Heart left ventricle (tissue), 16 donors: ENCODE measurements around the gene LEFTY1. TPM values are rescaled to one million over a fixed set of nuclear protein-coding genes. Genes with fewer than 3 reads are reported as not detected.

ENCODE experiments used
- ATAC-seq, 4 donors: fragments of 200-7000 bp; cut with Tn5 transposase; one replicate each; pipeline ENCODE4 v1.9.1; 2020 to 2022; ENCODE audit warnings: moderate library complexity in 4 of 4, mild to moderate bottlenecking in 3 of 4, moderate number of reproducible peaks in 1 of 4
- DNase-seq, 5 donors: peaks; one replicate each; pipeline ENCODE4 v3.0.0-alpha.2; 2020
- H3K27ac ChIP-seq, 12 donors: fragments of 200-600 bp; sonication (generic) in 4 of 12; one replicate each; pipeline versions ENCODE4 v1.5.0 to v1.8.0; 2016 to 2022; ENCODE audit warnings: mild to moderate bottlenecking in 2 of 12
- H3K27me3 ChIP-seq, 9 donors: fragments of 200-600 bp; sonication (generic) in 2 of 9; one replicate each; pipeline versions ENCODE4 v1.5.1 to v1.8.0; 2016 to 2022; ENCODE audit warnings: mild to moderate bottlenecking in 3 of 9
- H3K36me3 ChIP-seq, 9 donors: fragments of 200-600 bp; sonication (generic) in 2 of 9; one replicate each; pipeline versions ENCODE4 v1.5.0 to v1.8.0; 2018 to 2022; ENCODE audit warnings: mild to moderate bottlenecking in 2 of 9
- H3K4me1 ChIP-seq, 12 donors: fragments of 200-600 bp; sonication (generic) in 4 of 12; one replicate each; pipeline versions ENCODE4 v1.5.0 to v1.8.0; 2016 to 2022; ENCODE audit warnings: mild to moderate bottlenecking in 3 of 12
- H3K4me3 ChIP-seq, 12 donors: fragments of 200-600 bp; sonication (generic) in 4 of 12; one replicate each; pipeline versions ENCODE4 v1.5.0 to v1.8.0; 2017 to 2022; ENCODE audit warnings: mild to moderate bottlenecking in 9 of 12, moderate library complexity in 4 of 12
- H3K9me3 ChIP-seq, 12 donors: fragments of 200-600 bp; sonication (generic) in 4 of 12; one replicate each; pipeline versions ENCODE4 v1.5.0 to v1.8.0; 2016 to 2022; ENCODE audit warnings: mild to moderate bottlenecking in 1 of 12
- CTCF ChIP-seq, 12 donors: fragments of 200-600 bp; sonication (generic) in 4 of 12; IDR thresholded peaks; one replicate each; pipeline versions ENCODE4 v1.5.0 to v1.8.0; 2018 to 2022; ENCODE audit warnings: antibody characterized with exemption in 12 of 12, mild to moderate bottlenecking in 5 of 12
- POLR2A ChIP-seq, 2 donors: fragments of 450-650 bp; IDR thresholded peaks; one replicate each; pipeline ENCODE4 v1.6.1; 2017; ENCODE audit warnings: antibody characterized with exemption in 2 of 2, mild to moderate bottlenecking in 2 of 2, moderate library complexity in 2 of 2
- WGBS, 4 donors: extraction: QIAGEN DNeasy Blood & Tissue Kit in 2 of 4; methylation state at CpG; one replicate each; pipeline versions ENCODE4 v1.1.5 to v1.1.7; 2013 to 2018; 5-methylcytosine and 5-hydroxymethylcytosine counted together
- intact Hi-C, 10 donors: fragments of 100-400 bp; cut with DNase I; formaldehyde crosslinking; loops; one replicate each; pipeline versions ENCODE4 v1.11.1 to v1.14.2; 2022
- polyA plus RNA-seq, 2 donors: library from polyadenylated mRNA; stranded (reverse); fragments of 200-250 nt; gene quantifications; one replicate each; pipeline ENCODE4 v1.2.3, GENCODE V29; 2013
- total RNA-seq, 9 donors: library from RNA; depleted of rRNA in 2 of 9; stranded (reverse); fragments of >200 nt in 2 of 9; fragmentation: NEBNext Ultra II Directional in 3 of 9; extraction: Animal tissue kit (Norgen Biotek cat#: 25700) in 3 of 9; gene quantifications; one replicate each; pipeline versions ENCODE4 v1.1.0 to v1.2.4, GENCODE V29; 2016 to 2023
- donor health status: ischemic (EF 13 %, LVEDD 7.1; RV severe dilation, severe dysfunction).
- donor health status: healthy with polysubstance abuse.
- donor health status: DM: no; HTN: yes; CAD: no.
- donor health status: DM: no; HTN: no; CAD: no.
- donor health status: ischemic (EF 25% LVEDD 6.9; RV normal size, moderate dysfunction).
- donor health status: ischemic (EF 25% LVEDD 5.7; RV mildly dilated, moderate dysfunction).
- donor health status: healthy.
- donor health status: DM: yes; HTN: yes; CAD: no.
- donor health status: ischemic (EF 35%, LVEDD 5.7; RV mildly dilated, moderate dysfunction).
- donor health status: nonischemic (EF 11% LVEDD 7.7; RV severe dilation, severe dysfunction).
- donor health status: DM: yes; HTN: yes; CAD: no.
- donor health status: PGD.
- donor health status: ischemic (EF 29% LVEDD 5.4; RV normal size, mild dysfunction).
- donor health status: nonischemic (EF 23%, LVEDD 6.1; RV moderate dilation, normal function).

Gene LEFTY1
- total and polyA plus RNA-seq, 11 donors: 0.19 to 0.77 (median 0.35) TPM; not detected in 6

- Histone ChIP-seq H3K4me3 (peak overlapping the region; percentile 52 to 96 (median 82)), H3K9me3 (no peaks in the 10 kb centered on the region), H3K27me3 (no peaks in the 10 kb centered on the region), H3K27ac (peak overlapping the region; percentile 67 to 97 (median 93)), H3K4me1 (peaks cover 0 to 42% (median 19%) of the 10 kb centered on the region in 12 donors), H3K36me3 (peaks cover 0 to 38% (median 21%) of the 10 kb centered on the region in 9 donors)
- TF ChIP-seq CTCF (IDR thresholded peaks at IDR 0.05): no peak
- no peak for TF ChIP-seq POLR2A (IDR thresholded peaks at IDR 0.05)
- 2 to 5% (median 3%) methylated on average over 8 of the region's 8 CpGs for WGBS, 4 donors
- no peak for DNase-seq
- peak in 1 of 4 donors; percentile 6 for ATAC-seq
- intact Hi-C loops: loop anchor here in 4 of 10 donors (5.0 kb wide), 4 partner anchors 41 to 146 kb away; partner anchors contain the start of genes TMEM63A (in 2 of the 4) and SRP9 (in 1 of the 4)
Measured at GRCh38 chr1:225923381-225923691, 34.4 kb upstream of the LEFTY1 start.

GRCh38 chr1:225921734-225922709 is 33.1 kb upstream of the LEFTY1 start:
- intact Hi-C loops: loop anchor here in 4 of 10 donors (5.0 kb wide), 4 partner anchors 40 to 145 kb away; partner anchors contain the start of genes TMEM63A (in 2 of the 4) and SRP9 (in 1 of the 4)

GRCh38 chr1:225919906-225920305 is 31.0 kb upstream of the LEFTY1 start:
- H3K36me3 ChIP-seq: peaks cover 0 to 66% (median 40%) of the 10 kb centered on the region in 9 donors
- H3K27ac ChIP-seq: peak overlapping the region in 6 of 12 donors; percentile 8 to 62 (median 38)
- intact Hi-C loops: loop anchor here in 7 of 10 donors (5.0 to 10.0 kb wide), 9 partner anchors 38 to 375 kb away; partner anchors contain the start of genes SRP9 (in 5 of the 7) and TMEM63A (in 2 of the 7)

More at GRCh38 chr1:225921734-225922709, 33.1 kb upstream of the LEFTY1 start:
- peaks cover 0 to 42% (median 19%) of the 10 kb centered on the region in 12 donors for H3K4me1 ChIP-seq
- ATAC-seq (no peak), DNase-seq (no peak)
- H3K4me3 ChIP-seq: no peak overlapping the region
- no peaks in the 10 kb centered on the region for H3K27me3 ChIP-seq
- peak overlapping the region in 1 of 12 donors; percentile 97 for H3K27ac ChIP-seq
- no peaks in the 10 kb centered on the region for H3K9me3 ChIP-seq
- H3K36me3 ChIP-seq: peaks cover 0 to 50% (median 34%) of the 10 kb centered on the region in 9 donors
- 93 to 95% (median 95%) methylated on average over 15 to 23 of the region's 23 CpGs for WGBS, 4 donors
- TF ChIP-seq POLR2A (IDR thresholded peaks at IDR 0.05) (no peak), CTCF (IDR thresholded peaks at IDR 0.05) (no peak)

More at GRCh38 chr1:225919906-225920305, 31.0 kb upstream of the LEFTY1 start:
- H3K4me1 ChIP-seq: peaks cover 0 to 40% (median 19%) of the 10 kb centered on the region in 12 donors
- no peak overlapping the region for H3K4me3 ChIP-seq
- H3K9me3 ChIP-seq: no peaks in the 10 kb centered on the region
- ATAC-seq (peak in 1 of 4 donors; percentile 11), DNase-seq (peak; percentile 68 to 88 (median 76))
- TF ChIP-seq CTCF (IDR thresholded peaks at IDR 0.05): no peak
- no peak for TF ChIP-seq POLR2A (IDR thresholded peaks at IDR 0.05)
- no peaks in the 10 kb centered on the region for H3K27me3 ChIP-seq
- WGBS, 4 donors: 23 to 40% (median 34%) methylated on average over 5 of the region's 5 CpGs
